Activated naive CD4-positive, alpha-beta T cell (primary cell): ENCODE results near the gene GRIA4.

Experiments used
- DNase-seq, 4 experiments: peaks; one replicate each; lab custom pipeline; 2025; lab: John Stamatoyannopoulos, UW

GRIA4 gene

GRCh38 chr11:105639527-105639926 lies 29.7 kb downstream of the GRIA4 start:
- no peak for DNase-seq

- no peak for DNase-seq
These were observed 31.6 kb downstream of the GRIA4 start for GRCh38 chr11:105641433-105641832.

- no peak for DNase-seq
These were observed 33.0 kb downstream of the GRIA4 start for GRCh38 chr11:105642870-105643269.

DNA sequence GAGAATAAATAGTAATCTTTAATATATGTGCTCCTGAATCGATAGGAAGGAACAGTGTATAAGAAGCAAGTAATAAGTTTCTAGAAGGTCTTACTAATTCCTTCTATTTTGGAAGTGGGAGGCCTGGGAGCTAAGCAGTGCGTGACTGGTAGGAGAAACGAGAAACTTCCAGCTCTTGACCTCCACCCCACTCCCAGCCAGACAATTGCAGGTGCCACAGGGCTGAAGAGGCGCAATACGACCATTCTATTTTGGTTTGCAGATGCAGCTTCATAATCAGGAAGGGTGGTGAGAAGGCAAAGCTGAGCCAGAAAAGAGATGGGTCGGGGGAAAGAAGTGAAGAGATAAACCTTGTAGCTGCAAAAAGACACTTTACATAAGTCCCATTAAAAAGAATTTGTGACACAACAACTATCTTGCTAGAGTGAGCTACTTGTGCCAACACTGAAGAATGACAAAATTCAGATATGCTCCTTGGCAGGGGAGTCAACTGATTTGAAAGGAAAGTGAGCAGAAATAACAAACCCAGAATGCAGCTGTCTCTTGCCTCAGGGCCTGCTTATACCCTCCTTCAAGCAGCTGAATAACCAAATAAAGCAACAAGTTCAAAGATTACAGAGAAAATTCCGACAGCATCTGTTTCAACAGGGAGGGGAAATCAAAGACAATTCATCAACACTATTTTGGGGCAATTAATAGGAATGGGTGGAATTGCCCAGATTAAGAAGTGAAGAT lies 35.1 kb downstream of the GRIA4 start:
- no peak for DNase-seq

DNA sequence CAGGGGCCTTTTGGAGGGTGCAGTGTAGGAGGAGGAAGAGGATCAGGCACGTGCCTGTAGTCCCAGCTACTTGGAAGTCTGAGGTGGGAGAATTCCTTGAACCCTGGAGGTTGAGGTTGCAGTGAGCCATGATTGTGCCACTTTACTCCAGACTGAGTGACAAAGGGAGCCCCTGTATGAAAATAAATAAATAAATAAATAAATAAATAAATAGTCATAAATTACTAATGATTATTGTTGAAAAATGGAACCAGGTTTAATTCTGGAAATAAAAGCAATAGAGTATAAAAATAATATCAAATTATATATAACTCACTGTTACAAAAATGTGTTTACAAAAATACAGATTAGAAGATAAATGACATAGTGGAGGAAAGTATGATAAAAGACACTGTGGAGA lies 37.9 kb downstream of the GRIA4 start:
- no peak for DNase-seq

DNA sequence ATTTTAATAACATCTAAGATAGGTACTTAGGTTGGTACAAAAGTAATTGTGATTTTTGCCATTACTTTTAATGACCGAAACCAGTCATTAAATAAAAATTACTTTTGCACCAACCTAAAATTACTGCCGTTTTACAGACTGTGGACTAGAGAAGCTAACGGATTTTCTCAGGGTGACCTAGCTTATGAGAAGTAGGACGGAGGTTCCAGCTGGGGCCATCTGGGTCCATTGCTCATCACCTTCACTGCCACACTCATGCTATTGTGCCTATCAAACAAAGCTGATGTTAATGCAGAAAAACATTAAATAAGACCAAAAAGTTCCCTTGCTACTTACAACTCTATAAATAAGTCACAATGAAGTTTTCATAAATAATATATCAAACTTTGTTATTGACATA lies 38.9 kb downstream of the GRIA4 start:
- no peak for DNase-seq

DNA sequence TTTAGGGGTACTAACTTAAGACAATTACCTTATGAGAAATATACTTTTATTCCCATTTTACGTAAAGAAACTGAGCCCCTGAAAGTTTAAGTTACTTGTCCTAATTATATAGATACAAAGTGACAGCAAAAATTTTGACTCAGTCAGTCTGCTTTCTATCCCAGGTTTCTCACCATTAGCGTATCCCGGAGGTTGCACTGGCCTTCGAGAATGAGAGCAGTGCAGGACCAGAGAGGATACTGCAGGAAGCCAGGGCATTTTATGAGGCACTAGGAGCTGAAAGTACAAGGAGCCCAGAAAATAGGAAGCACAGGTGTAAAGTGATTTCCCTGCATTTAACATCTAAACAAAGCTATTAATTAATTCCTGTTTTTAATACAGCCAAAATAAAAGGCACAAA lies 55.4 kb downstream of the GRIA4 start:
- no peak for DNase-seq

DNA sequence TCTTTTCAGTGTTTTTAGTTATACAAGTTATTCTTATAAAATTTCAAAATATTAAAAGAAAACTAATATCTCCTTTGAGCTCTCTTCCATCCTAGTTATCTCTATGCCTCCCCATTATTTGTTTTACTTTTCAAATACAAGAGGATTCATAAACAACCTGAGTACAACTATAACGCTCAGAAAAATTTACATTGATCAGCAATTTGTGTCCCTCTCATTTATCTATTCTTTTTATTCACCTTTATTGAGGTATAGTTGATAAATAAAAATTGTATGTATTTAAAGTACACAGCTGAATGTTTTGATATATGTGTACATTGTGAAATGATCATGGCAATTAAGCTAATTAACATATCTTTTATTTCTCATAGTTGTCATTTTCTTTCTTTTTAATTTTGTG lies 57.6 kb downstream of the GRIA4 start:
- DNase-seq, result no peak

- DNase-seq, result no peak
These were observed 60.9 kb downstream of the GRIA4 start for GRCh38 chr11:105670811-105671210.

GRCh38 chr11:105673089-105673488 lies 63.2 kb downstream of the GRIA4 start:
- no peak for DNase-seq

- DNase-seq, result no peak
These were observed 79.8 kb downstream of the GRIA4 start for GRCh38 chr11:105689631-105690030.

- DNase-seq, result no peak
These were observed 80.6 kb downstream of the GRIA4 start for GRCh38 chr11:105690467-105690866.

DNA sequence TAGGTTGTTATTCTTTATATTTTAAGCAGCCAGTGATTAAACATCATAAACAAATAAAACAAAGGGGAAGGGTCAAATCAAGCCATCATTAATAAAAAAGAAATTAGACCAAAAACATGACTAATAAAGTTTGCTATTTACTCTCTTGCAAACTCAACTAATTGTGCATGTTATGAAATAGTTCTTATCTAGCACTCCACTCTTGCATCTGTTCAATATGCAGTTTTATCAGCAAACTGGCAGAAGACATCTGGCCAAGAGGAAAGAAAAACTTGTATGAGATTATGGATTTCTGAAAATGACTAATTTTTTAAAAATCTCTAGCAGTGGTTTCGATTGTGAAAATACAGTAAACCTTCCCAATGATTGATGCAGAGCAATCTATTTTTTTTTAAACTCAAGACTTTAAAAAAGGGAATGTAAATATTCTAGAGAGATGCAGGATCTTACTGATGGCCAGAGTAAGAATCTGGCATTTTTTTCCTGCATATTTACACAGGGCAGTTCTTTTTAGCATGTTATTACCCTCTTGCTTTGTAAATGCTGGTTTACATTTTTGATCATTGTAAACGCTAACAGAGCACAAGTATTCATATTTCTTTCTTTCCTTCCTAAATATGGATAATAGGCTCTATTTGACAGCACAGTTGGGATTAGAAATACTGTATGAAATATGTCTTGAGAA lies 83.3 kb downstream of the GRIA4 start:
- no peak for DNase-seq

GRCh38 chr11:105696000-105696399 lies 86.1 kb downstream of the GRIA4 start:
- DNase-seq, result no peak

DNA sequence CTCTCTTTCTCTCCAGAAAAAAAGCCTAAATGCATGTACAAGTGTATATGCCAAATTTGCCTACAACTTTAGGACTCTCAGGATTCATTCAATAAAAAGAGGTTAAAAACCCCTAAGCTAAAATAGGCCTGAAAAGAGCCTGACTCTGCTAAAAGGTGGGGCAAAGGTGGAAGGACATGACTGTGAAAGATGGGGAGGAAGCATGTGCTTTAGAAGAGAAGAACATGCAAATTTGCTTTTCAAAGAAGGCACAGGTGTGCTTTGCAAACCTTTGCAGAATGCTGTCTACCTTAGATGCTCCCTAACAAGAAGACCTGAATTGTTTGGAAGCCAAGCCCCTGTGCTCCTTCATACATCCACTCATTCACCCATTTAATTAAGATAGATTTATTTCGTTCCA lies 87.4 kb downstream of the GRIA4 start:
- no peak for DNase-seq

DNA sequence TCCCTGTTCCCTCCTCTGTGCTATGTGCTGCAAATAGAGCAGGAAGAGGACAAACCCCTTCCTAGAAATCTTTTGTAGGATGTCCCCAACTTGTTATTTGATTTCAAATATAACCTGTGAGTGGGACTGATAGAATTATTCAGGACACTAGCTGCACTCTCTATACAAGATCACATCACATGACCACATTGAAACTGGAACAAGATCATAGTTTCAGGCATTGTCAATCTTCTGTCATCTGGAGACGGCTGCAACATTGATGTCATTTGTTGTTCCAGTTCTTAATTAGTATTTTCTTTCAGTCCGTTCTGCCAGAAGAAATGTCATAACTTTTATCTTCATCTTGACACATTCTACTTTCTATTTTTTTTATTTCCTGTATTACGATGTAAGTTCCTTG lies 89.3 kb downstream of the GRIA4 start:
- no peak for DNase-seq

GRCh38 chr11:105700271-105700670 lies 90.4 kb downstream of the GRIA4 start:
- DNase-seq, result no peak

GRCh38 chr11:105701098-105701497 lies 91.2 kb downstream of the GRIA4 start:
- DNase-seq, result no peak

DNA sequence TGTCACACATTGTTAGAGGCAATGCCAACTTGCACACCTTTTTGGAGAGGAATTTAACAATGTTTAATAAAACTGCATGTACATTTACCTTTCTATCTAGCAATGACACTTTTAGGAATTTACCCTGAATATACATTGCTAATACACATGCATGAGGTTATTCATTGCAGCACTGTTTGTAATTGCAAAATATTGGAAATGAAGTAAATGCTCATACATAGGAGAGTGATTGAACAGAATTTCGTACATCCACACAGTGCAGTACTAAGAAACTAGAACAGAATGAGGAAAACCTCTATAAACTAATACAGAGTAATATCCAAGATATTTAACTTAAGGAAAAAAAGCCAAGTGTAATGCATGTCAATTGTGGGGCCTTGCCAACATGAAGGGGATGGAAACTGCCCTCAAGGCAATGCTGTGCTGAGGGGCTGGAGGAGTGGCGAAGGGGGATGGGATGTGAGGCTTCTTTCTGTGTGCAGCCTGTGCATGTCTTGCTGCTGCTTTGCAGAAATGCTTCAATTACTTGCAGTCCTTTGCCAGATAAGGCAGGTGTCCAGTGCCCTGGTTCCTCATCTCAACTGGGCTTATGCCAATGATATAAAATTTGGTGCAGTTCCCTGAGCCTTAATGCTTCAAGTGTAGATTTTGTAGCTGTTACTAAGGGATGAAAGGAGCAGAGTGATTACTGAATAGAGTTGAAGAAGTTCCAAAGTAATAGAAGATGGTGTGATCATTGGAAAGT lies 96.1 kb downstream of the GRIA4 start:
- no peak for DNase-seq

DNA sequence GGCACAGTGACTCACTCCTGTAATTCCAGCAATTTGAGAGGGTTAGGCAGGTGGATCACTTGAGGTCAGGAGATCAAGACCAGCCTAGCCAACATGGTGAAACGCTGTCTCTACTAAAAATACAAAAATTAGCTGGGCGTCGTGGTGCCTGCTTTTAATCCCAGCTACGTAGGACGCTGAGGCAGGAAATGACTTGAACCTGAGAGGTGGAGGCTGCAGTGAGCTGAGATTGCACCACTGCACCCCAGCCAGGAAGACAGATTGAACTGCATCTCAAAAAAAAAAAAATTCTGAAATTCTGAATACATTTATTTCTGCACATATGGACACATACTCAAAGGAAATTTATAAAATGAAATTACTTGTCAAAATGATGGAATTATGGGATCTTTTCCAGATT lies 103.2 kb downstream of the GRIA4 start:
- DNase-seq, result no peak

DNA sequence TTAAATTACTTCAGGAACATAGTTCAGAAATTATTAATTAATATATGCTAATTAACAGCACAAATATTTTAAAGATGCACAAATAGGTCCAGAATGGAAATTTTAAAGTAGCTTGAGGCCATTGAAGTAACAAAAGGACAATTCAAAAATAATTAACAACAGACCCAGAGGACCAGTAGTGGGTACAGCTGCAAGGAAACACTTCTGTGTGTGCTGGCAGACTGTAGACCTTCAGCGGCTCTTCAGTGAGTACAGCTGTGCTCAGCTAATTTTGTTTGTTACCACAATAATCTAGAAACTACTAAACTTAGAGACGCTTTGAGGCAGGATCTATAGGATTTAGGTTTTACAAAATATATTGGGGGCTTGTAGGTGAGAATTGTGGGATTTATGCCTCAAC lies 103.8 kb downstream of the GRIA4 start:
- no peak for DNase-seq

DNA sequence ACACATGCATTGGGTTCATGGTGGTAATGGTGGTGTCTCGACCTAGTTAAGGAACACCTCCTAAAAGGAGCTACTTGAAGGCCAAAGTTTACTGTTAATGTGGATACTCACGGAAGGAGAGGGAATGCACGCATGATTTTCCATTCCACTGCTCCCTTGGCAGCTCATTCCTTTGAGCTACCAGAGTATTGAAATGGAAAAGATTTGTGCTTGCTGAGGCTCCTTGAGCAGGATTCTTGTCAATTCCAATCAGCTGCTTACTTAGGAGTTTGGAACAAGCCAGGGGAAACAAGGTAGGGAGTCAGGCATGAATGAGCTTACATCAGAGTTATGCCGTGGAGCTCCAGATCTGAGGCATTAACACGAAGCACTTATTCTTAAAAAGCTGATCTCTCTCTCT lies 108.8 kb downstream of the GRIA4 start:
- DNase-seq, result no peak
